Stimulated activated CD8-positive, alpha-beta memory T cell treated with anti-CD3 and anti-CD28 coated beads, Interleukin-2, amount 100 ng/mL, for 48 hours (primary cell): ENCODE results near the gene RASIP1.
"Not testable (repeated sequence)": the region's sequence is repeated elsewhere in the genome, so short reads cannot be mapped to it uniquely, and the experiment has no call there.

ENCODE experiments used
- DNase-seq, 2 donors: peaks; one replicate each; pipeline ENCODE4 v3.0.0-alpha.2; 2020; ENCODE audit warnings: low read depth in 2 of 2

The RASIP1 gene

GRCh38 chr19:48713041-48713863 is 27.2 kb downstream of the RASIP1 start:
- no peak for DNase-seq

- no peak for DNase-seq
These were observed 29.2 kb downstream of the RASIP1 start for GRCh38 chr19:48711106-48711662.

- no peak for DNase-seq
These were observed 31.9 kb downstream of the RASIP1 start for GRCh38 chr19:48708471-48708870.

DNA sequence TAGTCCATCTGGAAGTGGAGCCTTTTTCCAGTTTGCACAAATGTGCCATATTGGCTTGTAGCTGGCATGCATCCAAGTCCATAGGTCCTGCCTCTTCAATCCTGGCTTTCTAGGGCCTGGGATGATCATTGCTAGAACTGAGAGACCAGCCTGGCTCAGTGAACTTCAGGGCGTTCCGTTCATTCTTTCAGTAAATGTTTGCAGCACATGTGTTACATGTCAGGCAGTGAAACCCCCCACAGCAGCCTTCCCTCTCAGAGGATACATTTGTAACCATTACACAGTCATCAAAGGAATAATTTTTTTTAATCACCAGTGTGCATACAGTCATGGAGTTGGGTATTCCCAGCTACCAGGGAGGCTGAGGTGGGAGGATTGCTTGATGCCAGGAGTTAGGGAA is 35.0 kb downstream of the RASIP1 start:
- DNase-seq = no peak

DNA sequence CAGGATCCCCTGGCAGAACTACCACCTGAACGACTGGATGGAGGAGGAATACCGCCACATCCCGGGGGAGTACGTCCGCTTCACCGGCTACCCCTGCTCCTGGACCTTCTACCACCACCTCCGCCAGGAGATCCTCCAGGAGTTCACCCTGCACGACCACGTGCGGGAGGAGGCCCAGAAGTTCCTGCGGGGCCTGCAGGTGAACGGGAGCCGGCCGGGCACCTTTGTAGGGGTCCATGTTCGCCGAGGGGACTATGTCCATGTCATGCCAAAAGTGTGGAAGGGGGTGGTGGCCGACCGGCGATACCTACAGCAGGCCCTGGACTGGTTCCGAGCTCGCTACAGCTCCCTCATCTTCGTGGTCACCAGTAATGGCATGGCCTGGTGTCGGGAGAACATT is 37.1 kb downstream of the RASIP1 start:
- no peak for DNase-seq

- no peak for DNase-seq
These were observed 37.7 kb downstream of the RASIP1 start for GRCh38 chr19:48702701-48703100.

DNA sequence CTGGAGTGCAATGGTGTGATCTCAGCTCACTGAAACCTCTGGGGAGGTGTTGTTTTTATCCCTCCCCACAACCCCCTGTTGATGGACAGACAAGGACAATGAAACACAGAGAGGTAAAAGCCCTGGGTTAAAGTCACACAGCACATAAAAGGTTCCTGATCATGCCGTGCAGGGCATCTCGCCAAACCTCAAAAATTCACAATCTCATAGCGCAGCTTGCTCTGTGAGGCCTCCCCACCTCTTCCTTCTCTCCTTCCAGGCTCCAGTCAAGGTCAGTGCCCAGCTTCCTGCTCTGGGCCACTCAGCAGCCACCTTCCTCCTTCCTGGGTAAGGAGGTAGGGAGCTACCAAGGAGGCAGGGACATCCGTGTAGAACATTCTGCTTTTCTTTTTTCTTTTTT is 42.4 kb downstream of the RASIP1 start:
- DNase-seq = no peak

- DNase-seq = no peak
These were observed 43.9 kb downstream of the RASIP1 start for GRCh38 chr19:48696353-48697010.

- DNase-seq = no peak
These were observed 44.6 kb downstream of the RASIP1 start, which contains the start of gene FUT2 for GRCh38 chr19:48695743-48696352. FUT2 (plus strand) TSS chr19:48695971; CDS start chr19:48702957, 6,986 bp downstream.

- not testable (repeated sequence) for DNase-seq
These were observed 46.8 kb downstream of the RASIP1 start for GRCh38 chr19:48693629-48694028.

DNA sequence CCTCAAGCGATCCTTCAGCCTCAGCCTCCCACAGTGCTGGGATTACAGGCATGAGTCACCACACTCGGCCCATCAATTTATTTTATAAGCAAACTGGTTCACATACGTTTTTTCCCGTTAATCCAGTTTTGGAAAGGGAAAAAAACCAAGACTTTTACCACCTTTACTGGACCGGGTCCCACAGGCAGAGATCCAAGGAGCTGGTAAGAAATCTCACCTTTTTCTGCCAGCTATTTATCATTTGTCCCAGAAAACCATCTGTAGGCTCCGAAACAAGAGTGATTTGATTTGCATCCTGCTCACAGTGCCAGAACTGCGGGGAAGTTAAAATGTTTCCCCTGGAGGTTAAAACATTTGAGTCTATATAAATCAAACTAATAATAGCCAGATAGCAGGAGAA is 51.0 kb downstream of the RASIP1 start:
- no peak for DNase-seq

DNA sequence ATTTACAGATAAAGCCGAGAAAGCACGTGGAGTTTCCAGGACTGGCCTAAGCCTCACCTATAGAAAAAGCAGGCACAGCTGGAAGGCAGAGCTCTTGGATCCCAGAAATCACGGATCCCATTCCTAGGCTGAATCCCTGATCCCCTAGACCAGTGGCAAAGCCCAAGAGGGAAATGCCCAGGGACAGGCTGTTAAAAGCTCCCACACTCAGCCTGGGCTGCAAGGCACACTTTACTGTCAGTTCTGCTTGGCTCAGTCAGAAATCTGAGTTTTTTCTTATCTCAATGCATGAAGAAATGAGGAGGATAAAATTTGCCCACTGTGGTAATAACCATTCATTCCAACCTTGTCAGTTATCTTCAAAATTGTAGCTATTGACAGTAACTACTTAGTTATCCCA is 52.6 kb downstream of the RASIP1 start:
- no peak for DNase-seq

DNA sequence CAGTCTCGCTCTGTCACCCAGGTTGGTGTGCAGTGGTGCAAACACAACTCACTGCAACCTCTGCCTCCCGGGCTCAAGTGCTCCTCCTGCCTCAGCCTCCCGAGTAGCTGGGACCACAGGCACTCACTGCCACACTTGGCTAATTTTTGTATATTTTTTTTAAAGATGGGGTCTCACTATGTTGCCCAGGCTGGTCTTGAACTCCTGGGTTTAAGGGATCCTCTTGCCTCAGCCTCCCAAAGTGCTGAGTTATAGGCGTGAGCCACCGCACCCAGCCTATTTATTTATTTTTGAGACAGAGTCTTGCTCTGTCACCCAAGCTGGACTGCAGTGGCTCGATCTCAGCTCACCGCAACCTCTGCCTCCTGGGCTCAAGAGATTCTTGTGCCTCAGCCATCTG is 53.8 kb downstream of the RASIP1 start:
- DNase-seq = not testable (repeated sequence)

GRCh38 chr19:48686088-48686487 is 54.3 kb downstream of the RASIP1 start:
- DNase-seq = no peak

- DNase-seq = no peak
These were observed 54.8 kb downstream of the RASIP1 start for GRCh38 chr19:48685583-48685982.

DNA sequence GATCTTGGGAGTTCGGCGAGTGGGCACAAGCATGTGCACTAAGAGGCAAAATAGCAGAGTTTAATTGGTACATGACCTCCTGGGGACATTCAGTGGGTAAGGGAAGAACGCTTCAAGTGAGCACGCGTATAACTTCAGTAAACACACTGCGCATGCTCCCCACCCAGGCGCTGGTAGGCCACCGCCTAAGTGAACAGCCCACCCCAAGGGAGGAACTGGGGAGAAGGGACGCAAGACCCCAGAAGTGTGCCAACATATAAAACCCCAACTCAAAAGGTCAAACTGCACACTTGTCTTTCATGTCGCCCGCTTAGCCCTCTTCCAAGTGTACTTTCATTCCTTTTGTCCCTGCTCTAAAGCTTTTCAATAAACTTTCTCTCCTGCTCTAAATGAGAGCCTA is 57.1 kb downstream of the RASIP1 start:
- DNase-seq = peak in 1 of 2 donors; percentile 13

GRCh38 chr19:48681127-48681470 is 59.3 kb downstream of the RASIP1 start:
- DNase-seq = no peak

- DNase-seq = no peak
These were observed 59.8 kb downstream of the RASIP1 start for GRCh38 chr19:48680436-48681126.

- DNase-seq = not testable (repeated sequence)
These were observed 60.4 kb downstream of the RASIP1 start for GRCh38 chr19:48680006-48680405.

- DNase-seq = no peak
These were observed 62.2 kb downstream of the RASIP1 start for GRCh38 chr19:48678201-48678600.

GRCh38 chr19:48676887-48677286 is 63.5 kb downstream of the RASIP1 start:
- no peak for DNase-seq

DNA sequence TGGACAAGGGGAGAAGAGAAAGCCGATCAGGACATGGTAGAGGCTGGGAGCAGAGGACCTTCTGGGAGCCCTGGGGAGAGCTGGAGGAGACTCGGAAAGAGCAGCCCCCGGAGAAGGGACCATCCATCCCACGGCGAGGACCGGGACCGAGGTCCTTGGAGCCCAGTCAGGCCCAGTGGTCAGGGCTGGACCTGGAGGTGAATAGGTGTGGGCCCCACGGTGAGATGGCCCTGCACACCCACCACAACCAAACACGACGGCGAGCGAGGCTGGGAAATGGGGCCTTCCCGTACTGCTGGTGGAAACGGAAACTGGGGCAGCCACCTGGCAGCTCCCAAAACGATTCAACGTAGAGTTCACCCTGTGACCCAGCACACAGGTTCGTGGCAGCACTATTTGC is 63.9 kb downstream of the RASIP1 start:
- no peak for DNase-seq
